Spleen (tissue), 11 donors: ENCODE data around the gene PDLIM3. TPM values are rescaled to one million over a fixed set of nuclear protein-coding genes. Genes with fewer than 3 reads are reported as not detected.

Experiments used
- DNase-seq: peaks from one replicate; pipeline ENCODE4 v3.0.0-alpha.2; 2020
- H3K27ac ChIP-seq, 8 donors: fragments of 200-600 bp; sonication (generic) in 7 of 8; 1 replicate in 4 of 8; 2 replicates in 4 of 8; pipeline versions ENCODE4 v1.5.0 to v1.8.0; 2016 to 2021; ENCODE audit warnings: inconsistent platforms in 4 of 8, mild to moderate bottlenecking in 4 of 8, moderate library complexity in 1 of 8
- H3K27me3 ChIP-seq, 7 donors: fragments of 200-600 bp; sonication (generic) in 6 of 7; replicated peaks in 1 of 7; 1 replicate in 4 of 7; 2 replicates in 3 of 7; pipeline versions ENCODE4 v1.5.0 to v1.8.0; 2016 to 2021; ENCODE audit warnings: inconsistent platforms in 3 of 7, mild to moderate bottlenecking in 1 of 7
- H3K36me3 ChIP-seq, 6 donors: fragments of 200-600 bp; sonication (generic) in 5 of 6; 1 replicate in 4 of 6; 2 replicates in 2 of 6; pipeline versions ENCODE4 v1.5.0 to v1.8.0; 2016 to 2021; ENCODE audit warnings: inconsistent platforms in 2 of 6
- H3K4me1 ChIP-seq, 6 donors: fragments of 200-600 bp; sonication (generic) in 5 of 6; 1 replicate in 3 of 6; 2 replicates in 3 of 6; pipeline versions ENCODE4 v1.5.0 to v1.8.0; 2016 to 2021; ENCODE audit warnings: inconsistent platforms in 3 of 6
- H3K4me3 ChIP-seq, 8 donors: fragments of 200-600 bp; sonication (generic) in 7 of 8; 1 replicate in 4 of 8; 2 replicates in 4 of 8; pipeline versions ENCODE4 v1.5.0 to v1.8.0; 2016 to 2021; ENCODE audit warnings: inconsistent platforms in 4 of 8, mild to moderate bottlenecking in 4 of 8, moderate library complexity in 2 of 8
- H3K9me3 ChIP-seq, 8 donors: fragments of 200-600 bp; sonication (generic) in 7 of 8; 1 replicate in 4 of 8; 2 replicates in 4 of 8; pipeline versions ENCODE4 v1.5.0 to v1.8.0; 2016 to 2021; ENCODE audit warnings: inconsistent platforms in 4 of 8
- CTCF ChIP-seq, 11 experiments: fragments of 200-600 bp in 7 of 11; fragments of 450-650 bp in 4 of 11; sonication (generic) in 4 of 11; IDR thresholded peaks in 8 of 11; conservative IDR thresholded peaks in 3 of 11; 1 replicate in 7 of 11; 2 replicates in 4 of 11; pipeline versions ENCODE4 v1.4.0 to v1.8.0; 2016 to 2021; ENCODE audit warnings: antibody characterized with exemption in 11 of 11, inconsistent platforms in 4 of 11, mild to moderate bottlenecking in 1 of 11
- POLR2A ChIP-seq, 3 donors: fragments of 450-650 bp; IDR thresholded peaks; one replicate each; pipeline ENCODE4 v1.5.1; 2017; ENCODE audit warnings: antibody characterized with exemption in 3 of 3, mild to moderate bottlenecking in 1 of 3
- POLR2AphosphoS5 ChIP-seq, 3 donors: sonication (generic); formaldehyde crosslinking; IDR thresholded peaks; one replicate each; pipeline ENCODE4 v1.5.1; 2017; ENCODE audit warnings: antibody characterized with exemption in 3 of 3
- WGBS, 5 donors: extraction: QIAGEN DNeasy Blood & Tissue Kit in 3 of 5; methylation state at CpG; one replicate each; pipeline versions ENCODE4 v1.1.5 to v1.1.7; 2013 to 2018; 5-methylcytosine and 5-hydroxymethylcytosine counted together
- intact Hi-C: fragments of 100-400 bp; cut with DNase I; formaldehyde crosslinking; loops from one replicate; pipeline ENCODE4 v1.15.0; 2023; ENCODE audit warnings: low total_unique reads
- polyA plus RNA-seq, 3 donors: library from polyadenylated mRNA; stranded (reverse); fragments of 200-250 nt; gene quantifications; one replicate each; pipeline ENCODE4 v1.2.1, GENCODE V29; 2013
- total RNA-seq, 7 donors: library from RNA; depleted of rRNA in 3 of 7; stranded (reverse); fragments of >200 nt in 3 of 7; fragmentation: NEBNext Ultra II Directional in 4 of 7; extraction: Animal tissue kit (Norgen Biotek cat#: 25700) in 4 of 7; gene quantifications; one replicate each; pipeline versions ENCODE4 v1.1.0 to v1.2.1, GENCODE V29; 2016 to 2021
- donor health status: healthy with polysubstance abuse.
- donor health status: DM: no; HTN: no; CAD: no; lungs with moderate emphysema.
- donor health status: DM: no; HTN: no; CAD: no.
- donor health status: Bipolar disorder and iron deficiency.
- donor health status: healthy.
- donor health status: DM: no; HTN: no; CAD: no.
- donor health status: DM: yes; HTN: yes; CAD: no.

Gene PDLIM3
- total and polyA plus RNA-seq, 10 donors = 28.0 to 107 (median 63.2) TPM

DNA sequence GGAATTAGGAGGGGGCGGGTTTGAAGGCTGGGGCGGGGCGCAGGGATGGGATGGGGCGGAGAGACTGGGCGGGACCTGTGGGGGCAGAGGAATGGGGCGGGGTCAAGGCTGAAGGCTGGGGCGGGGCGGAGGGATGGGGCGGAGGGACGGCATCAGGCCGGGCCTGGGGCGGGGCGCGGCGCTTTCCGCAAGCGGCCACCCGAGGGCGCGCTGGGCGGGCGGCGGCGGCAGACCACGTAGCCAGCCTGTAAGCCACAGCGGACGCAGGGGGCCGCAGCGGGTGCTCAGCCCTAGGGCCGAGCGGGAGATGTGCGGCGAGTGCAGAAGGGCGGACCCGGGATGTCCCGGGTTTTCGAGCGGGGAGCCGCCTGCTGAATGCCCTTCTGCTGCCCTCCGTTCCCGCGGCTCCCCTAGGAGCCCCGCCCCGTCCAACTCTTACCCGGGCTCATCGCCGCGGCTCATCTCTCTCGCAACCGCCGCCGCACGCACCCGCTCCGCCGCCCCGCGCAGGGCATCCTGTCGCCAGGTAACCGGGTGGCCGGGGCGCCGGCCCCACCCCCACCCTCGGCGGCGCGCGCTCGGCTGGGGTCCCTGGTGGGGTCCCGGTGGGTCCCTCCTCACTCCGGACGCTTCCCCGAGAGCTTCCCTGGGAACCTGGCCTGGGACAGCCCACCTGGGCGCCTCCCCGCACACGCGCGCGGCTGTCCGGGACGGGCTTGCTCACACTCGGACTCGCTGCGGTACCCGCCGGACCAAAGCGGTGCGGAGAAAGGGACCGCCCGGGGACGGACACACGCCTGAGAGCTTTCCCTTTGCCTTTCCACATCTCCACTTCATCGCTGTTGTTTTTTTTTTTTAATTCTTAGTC lies 63.8 kb downstream of the PDLIM3 start, which contains the start of gene CCDC110:
Gene CCDC110 (minus strand): TSS at position 499 of the 868 bp plus-strand sequence. CDS start 50 bp downstream, at position 449.
- Histone ChIP-seq H3K36me3 (no peaks in the 10 kb centered on the region), H3K4me3 (peak within 1 kb of the TSS; percentile 56 to 87 (median 76)), H3K4me1 (peaks cover 5 to 24% (median 19%) of the 10 kb centered on the region in 6 donors), H3K9me3 (no peaks in the 10 kb centered on the region), H3K27me3 (peaks cover 0 to 27% (median 0%) of the 10 kb centered on the region in 7 donors), H3K27ac (peak within 1 kb of the TSS in 7 of 8 donors; percentile 59 to 82 (median 75))
- WGBS, 5 donors = 0 to 2% (median 1%) methylated on average over 25 to 93 of the region's 93 CpGs
- DNase-seq = peak; percentile 96
- intact Hi-C loops = loop anchor here (5.0 kb wide), 1 partner anchor 126 kb away; no protein-coding TSS in a partner anchor
- TF ChIP-seq POLR2A (IDR thresholded peaks at IDR 0.05) = no peak
- peak; percentile 19 to 87 (median 80) for TF ChIP-seq CTCF (IDR thresholded peaks at IDR 0.05 in 8 of 11, conservative IDR thresholded peaks at IDR 0.05 in 3 of 11)
- TF ChIP-seq POLR2AphosphoS5 (IDR thresholded peaks at IDR 0.05) = peak; percentile 65 to 83 (median 77)

GRCh38 chr4:185470501-185471195 lies 64.7 kb downstream of the PDLIM3 start:
- intact Hi-C loops = loop anchor here (5.0 kb wide), 1 partner anchor 127 kb away; no protein-coding TSS in a partner anchor
- Histone ChIP-seq H3K4me1 (peaks cover 5 to 24% (median 19%) of the 10 kb centered on the region in 6 donors), H3K36me3 (no peaks in the 10 kb centered on the region), H3K27ac (peak overlapping the region in 7 of 8 donors; percentile 5 to 72 (median 54)), H3K4me3 (peak overlapping the region; percentile 38 to 81 (median 63)), H3K27me3 (peaks cover 0 to 24% (median 0%) of the 10 kb centered on the region in 7 donors), H3K9me3 (no peaks in the 10 kb centered on the region)
- TF ChIP-seq CTCF (IDR thresholded peaks at IDR 0.05 in 8 of 11, conservative IDR thresholded peaks at IDR 0.05 in 3 of 11) (no peak), POLR2A (IDR thresholded peaks at IDR 0.05) (no peak), POLR2AphosphoS5 (IDR thresholded peaks at IDR 0.05) (peak in 2 of 3 donors; percentile 32 to 38)
- peak; percentile 90 for DNase-seq
- WGBS, 5 donors = 3 to 19% (median 5%) methylated on average over 19 to 41 of the region's 41 CpGs

GRCh38 chr4:185469580-185470154 lies 65.6 kb downstream of the PDLIM3 start:
- H3K27me3 ChIP-seq = peaks cover 0 to 24% (median 0%) of the 10 kb centered on the region in 7 donors
- H3K4me1 ChIP-seq = peaks cover 5 to 24% (median 19%) of the 10 kb centered on the region in 6 donors
- no peak overlapping the region for H3K4me3 ChIP-seq
- WGBS, 5 donors = 71 to 77% (median 75%) methylated on average over 8 to 9 of the region's 9 CpGs
- intact Hi-C loops = loop anchor here (5.0 kb wide), 1 partner anchor 128 kb away; no protein-coding TSS in a partner anchor
- peak; percentile 77 for DNase-seq
- H3K9me3 ChIP-seq = no peaks in the 10 kb centered on the region
- H3K27ac ChIP-seq = peak overlapping the region in 1 of 8 donors; percentile 38
- no peak for TF ChIP-seq POLR2AphosphoS5 (IDR thresholded peaks at IDR 0.05)
- no peak for TF ChIP-seq POLR2A (IDR thresholded peaks at IDR 0.05)
- TF ChIP-seq CTCF (IDR thresholded peaks at IDR 0.05 in 8 of 11, conservative IDR thresholded peaks at IDR 0.05 in 3 of 11) = no peak
- no peaks in the 10 kb centered on the region for H3K36me3 ChIP-seq
